H9 (cell line): ENCODE measurements around the gene PTGDR. TPM values are rescaled to one million over a fixed set of nuclear protein-coding genes. Genes with fewer than 3 reads are reported as not detected.

Experiments used
- DNase-seq: peaks from one replicate; pipeline ENCODE4 v3.0.0-alpha.2; 2017
- H2AFZ ChIP-seq: one replicate; pipeline ENCODE4 v1.6.1; 2013; ENCODE audit warnings: mild to moderate bottlenecking, low read length, control low read depth, moderate library complexity
- H2AK5ac ChIP-seq: 2 replicates; pipeline ENCODE4 v1.6.1; 2013; ENCODE audit warnings: low read length, control low read depth, mixed read lengths; ENCODE audit not compliant: insufficient read length
- H2BK120ac ChIP-seq: one replicate; pipeline ENCODE4 v1.6.1; 2013; ENCODE audit warnings: low read depth, mild to moderate bottlenecking, low read length, control low read depth, inconsistent platforms; ENCODE audit not compliant: poor library complexity, severe bottlenecking
- H2BK12ac ChIP-seq: 2 replicates; pipeline ENCODE4 v1.6.1; 2013; ENCODE audit warnings: low read length, control low read depth, mixed read lengths, low read depth; ENCODE audit not compliant: insufficient read length
- H2BK15ac ChIP-seq: 2 replicates; pipeline ENCODE4 v1.6.1; 2013; ENCODE audit warnings: low read depth, low read length, control low read depth
- H2BK20ac ChIP-seq: one replicate; pipeline ENCODE4 v1.6.1; 2013; ENCODE audit warnings: low read depth, mild to moderate bottlenecking, low read length, control low read depth, inconsistent platforms; ENCODE audit not compliant: poor library complexity, severe bottlenecking
- H2BK5ac ChIP-seq: 2 replicates; pipeline ENCODE4 v1.6.1; 2013; ENCODE audit warnings: low read length, control low read depth, mixed read lengths; ENCODE audit not compliant: insufficient read length
- H3K14ac ChIP-seq: 2 replicates; pipeline ENCODE4 v1.6.1; 2013; ENCODE audit warnings: low read length, control low read depth; ENCODE audit not compliant: insufficient read depth
- H3K18ac ChIP-seq: 2 replicates; pipeline ENCODE4 v1.6.1; 2013; ENCODE audit warnings: low read depth, mild to moderate bottlenecking, mixed read lengths, low read length, control low read depth; ENCODE audit not compliant: insufficient read length
- H3K23ac ChIP-seq: 2 replicates; pipeline ENCODE4 v1.6.1; 2013; ENCODE audit warnings: low read length, control low read depth, mixed read lengths, low read depth; ENCODE audit not compliant: insufficient read length
- H3K23me2 ChIP-seq: 2 replicates; pipeline ENCODE4 v1.6.1; 2013; ENCODE audit warnings: low read depth, mild to moderate bottlenecking, mixed read lengths, low read length, control low read depth; ENCODE audit not compliant: insufficient read length, poor library complexity, severe bottlenecking
- H3K27ac ChIP-seq: 2 replicates; pipeline ENCODE4 v1.5.1; 2013; ENCODE audit warnings: low read length, control low read depth, mixed read lengths, low read depth; ENCODE audit not compliant: insufficient read length
- H3K27me3 ChIP-seq: 2 replicates; pipeline ENCODE4 v1.6.1; 2013; ENCODE audit warnings: low read length, control low read depth, inconsistent platforms; ENCODE audit not compliant: insufficient read depth
- H3K4ac ChIP-seq: 2 replicates; pipeline ENCODE4 v1.6.1; 2013; ENCODE audit warnings: low read depth, mild to moderate bottlenecking, control low read depth, inconsistent platforms, low read length, moderate library complexity
- H3K4me1 ChIP-seq: 2 replicates; pipeline ENCODE4 v1.6.1; 2013; ENCODE audit warnings: low read length, control low read depth, inconsistent platforms; ENCODE audit not compliant: insufficient read depth
- H3K4me2 ChIP-seq: 2 replicates; pipeline ENCODE4 v1.6.1; 2013; ENCODE audit warnings: low read length, control low read depth, mixed read lengths; ENCODE audit not compliant: insufficient read length, insufficient read depth
- H3K56ac ChIP-seq: 2 replicates; pipeline ENCODE4 v1.6.1; 2013; ENCODE audit warnings: low read depth, mild to moderate bottlenecking, mixed read lengths, low read length, control low read depth; ENCODE audit not compliant: insufficient read length
- H3K79me1 ChIP-seq: 2 replicates; pipeline ENCODE4 v1.6.1; 2013; ENCODE audit warnings: low read depth, mild to moderate bottlenecking, moderate library complexity, low read length, control low read depth, inconsistent platforms; ENCODE audit not compliant: insufficient read depth, poor library complexity, severe bottlenecking
- H3K79me2 ChIP-seq: 2 replicates; pipeline ENCODE4 v1.6.1; 2013; ENCODE audit warnings: low read length, control low read depth, inconsistent platforms; ENCODE audit not compliant: insufficient read depth
- H3K9ac ChIP-seq: 2 replicates; pipeline ENCODE4 v1.6.1; 2013; ENCODE audit warnings: low read length, control low read depth, mixed read lengths; ENCODE audit not compliant: insufficient read length; ENCODE audit errors: extremely low read depth
- H3K9me3 ChIP-seq: one replicate; pipeline ENCODE4 v1.6.1; 2013; ENCODE audit warnings: low read depth, low read length, inconsistent platforms; ENCODE audit not compliant: control insufficient read depth
- H3T11ph ChIP-seq: one replicate; pipeline ENCODE4 v1.6.1; 2013; ENCODE audit warnings: mild to moderate bottlenecking, low read length, control low read depth, inconsistent platforms
- H4K20me1 ChIP-seq: one replicate; pipeline ENCODE4 v1.6.1; 2013; ENCODE audit not compliant: control insufficient read depth, insufficient read length, insufficient read depth
- H4K5ac ChIP-seq: 2 replicates; pipeline ENCODE4 v1.6.1; 2013; ENCODE audit warnings: low read depth, mild to moderate bottlenecking, mixed read lengths, low read length, control low read depth; ENCODE audit not compliant: insufficient read length
- H4K8ac ChIP-seq: replicated peaks from 2 replicates; pipeline ENCODE4 v1.6.1; 2013; ENCODE audit warnings: low read length, control low read depth, mixed read lengths, low read depth; ENCODE audit not compliant: insufficient read length
- H4K91ac ChIP-seq: 2 replicates; pipeline ENCODE4 v1.6.1; 2013; ENCODE audit warnings: low read depth, mild to moderate bottlenecking, moderate library complexity, mixed read lengths, low read length, control low read depth; ENCODE audit not compliant: insufficient read length
- H3K27ac Mint-ChIP-seq, 3 experiments: 2 replicates in 2 of 3; 3 replicates in 1 of 3; pipeline ENCODE4 v1.8.0; 2020 to 2021; ENCODE audit warnings: mixed read lengths in 3 of 3, mild to moderate bottlenecking in 1 of 3, moderate library complexity in 1 of 3
- H3K27me3 Mint-ChIP-seq: 2 replicates; pipeline ENCODE4 v1.8.0; 2021; ENCODE audit warnings: low read depth, mild to moderate bottlenecking, moderate library complexity, mixed read lengths
- H3K36me3 Mint-ChIP-seq, 3 experiments: 2 replicates in 2 of 3; 3 replicates in 1 of 3; pipeline ENCODE4 v1.8.0; 2020 to 2021; ENCODE audit warnings: low read depth in 3 of 3, mixed read lengths in 3 of 3; ENCODE audit not compliant: insufficient read depth in 1 of 3
- H3K4me1 Mint-ChIP-seq, 2 experiments: 2 replicates each; pipeline ENCODE4 v1.8.0; 2020; ENCODE audit warnings: mixed read lengths in 2 of 2
- H3K4me3 Mint-ChIP-seq, 2 experiments: 2 replicates in 1 of 2; 3 replicates in 1 of 2; pipeline ENCODE4 v1.8.0; 2020 to 2021; ENCODE audit warnings: mild to moderate bottlenecking in 2 of 2, mixed read lengths in 2 of 2, moderate library complexity in 1 of 2
- H3K9me3 Mint-ChIP-seq, 2 experiments: 2 replicates in 1 of 2; 3 replicates in 1 of 2; pipeline ENCODE4 v1.8.0; 2020; ENCODE audit warnings: mild to moderate bottlenecking in 2 of 2, mixed read lengths in 2 of 2, moderate library complexity in 1 of 2
- CTCF ChIP-seq: fragments of 200-600 bp; sonication (generic); conservative IDR thresholded peaks from 3 replicates; pipeline ENCODE4 v1.8.0; 2021; ENCODE audit warnings: antibody characterized with exemption, mild to moderate bottlenecking
- WGBS: extraction: QIAGEN DNeasy Blood & Tissue Kit; methylation state at CpG from one replicate; pipeline ENCODE4 v1.1.7; 2013; ENCODE audit warnings: missing lambda C conversion rate, low lambda C conversion rate, mixed read lengths; ENCODE audit not compliant: insufficient read length; ENCODE audit errors: extremely low coverage; 5-methylcytosine and 5-hydroxymethylcytosine counted together
- total RNA-seq: library from RNA; stranded (reverse); gene quantifications from 2 replicates; pipeline ENCODE4 v1.2.1, GENCODE V29; 2021

Gene PTGDR
- total RNA-seq, 1 experiment from 2014 or later, result not detected

- H4K5ac ChIP-seq, result no peak overlapping the region
- no peak overlapping the region for H3K27ac ChIP-seq
- no peak overlapping the region for H2AFZ ChIP-seq
- H2BK5ac ChIP-seq, result no peak overlapping the region
- H3K4me3 Mint-ChIP-seq, result no peak overlapping the region
- H3T11ph ChIP-seq, result no peak overlapping the region
- DNase-seq, result no peak
- H3K4ac ChIP-seq, result no peak overlapping the region
- no peaks in the 10 kb centered on the region for H3K9me3 ChIP-seq
- H3K18ac ChIP-seq, result no peak overlapping the region
- H3K79me1 ChIP-seq, result no peaks in the 10 kb centered on the region
- no peaks in the 10 kb centered on the region for H3K79me2 ChIP-seq
- no peak overlapping the region for H3K56ac ChIP-seq
- no peak overlapping the region for H3K4me2 ChIP-seq
- no peak overlapping the region for H2BK120ac ChIP-seq
- peaks cover 0 to under 1% of the 10 kb centered on the region in 2 experiments; a peak in 3 of 4 replicates for H3K4me1 Mint-ChIP-seq
- peaks cover 0 to 5% of the 10 kb centered on the region in 2 experiments; a peak in 2 of 5 replicates for H3K9me3 Mint-ChIP-seq
- no peak overlapping the region for H2BK12ac ChIP-seq
- no peaks in the 10 kb centered on the region for H3K36me3 Mint-ChIP-seq
- peaks cover 13% of the 10 kb centered on the region for H3K27me3 Mint-ChIP-seq
- H3K27ac Mint-ChIP-seq, result no peak overlapping the region
- no peak overlapping the region for H3K14ac ChIP-seq
- no peaks in the 10 kb centered on the region for H4K20me1 ChIP-seq
- H4K91ac ChIP-seq, result no peak overlapping the region
- H3K9ac ChIP-seq, result no peak overlapping the region
- no CpG with 5 or more reads among the region's 5 CpGs for WGBS
- H2BK20ac ChIP-seq, result no peak overlapping the region
- H2AK5ac ChIP-seq, result no peak overlapping the region
- no peak overlapping the region for H4K8ac ChIP-seq
- H3K27me3 ChIP-seq, result no peaks in the 10 kb centered on the region
- no peak overlapping the region for H2BK15ac ChIP-seq
- no peaks in the 10 kb centered on the region for H3K4me1 ChIP-seq
- TF ChIP-seq CTCF, result no peak
- no peak overlapping the region for H3K23ac ChIP-seq
- no peaks in the 10 kb centered on the region for H3K23me2 ChIP-seq
These were observed 8.1 kb upstream of the PTGDR start for GRCh38 chr14:52259434-52259833.
